WERI-Rb-1 (cell line): ENCODE data around the gene TMEM51.
A peak's percentile ranks its signal among the peaks of the same experiment; 100 is the strongest.

Source experiments
- DNase-seq: peaks from one replicate; pipeline ENCODE4 v3.0.0-alpha.2; 2020
- H3K27ac ChIP-seq: fragments of 250-450 bp; sonication (Bioruptor Pico); 2 replicates; pipeline ENCODE4 v1.5.1; 2020; ENCODE audit warnings: mild to moderate bottlenecking, moderate library complexity
- H3K27me3 ChIP-seq: fragments of 250-450 bp; sonication (Bioruptor Pico); 2 replicates; pipeline ENCODE4 v1.5.1; 2021; ENCODE audit warnings: mild to moderate bottlenecking, low read depth, moderate library complexity; ENCODE audit not compliant: insufficient read depth, severe bottlenecking
- H3K36me3 ChIP-seq: fragments of 250-450 bp; sonication (Bioruptor Pico); 2 replicates; pipeline ENCODE4 v1.5.1; 2020; ENCODE audit warnings: mild to moderate bottlenecking, moderate library complexity
- H3K4me3 ChIP-seq: 2 replicates; pipeline ENCODE4 v1.5.1; 2011; ENCODE audit warnings: low read depth, mild to moderate bottlenecking, control low read depth, low read length
- H3K9me3 ChIP-seq: fragments of 250-450 bp; sonication (Bioruptor Pico); 2 replicates; pipeline ENCODE4 v1.5.1; 2021; ENCODE audit warnings: mild to moderate bottlenecking, moderate library complexity; ENCODE audit not compliant: severe bottlenecking
- TF ChIP-seq, protein P1 (sequence below): IDR thresholded peaks from 2 replicates; pipeline ENCODE4 v1.5.1; 2011; ENCODE audit warnings: low read depth, mild to moderate bottlenecking, control low read depth, inconsistent platforms, low read length

TMEM51 gene

DNA sequence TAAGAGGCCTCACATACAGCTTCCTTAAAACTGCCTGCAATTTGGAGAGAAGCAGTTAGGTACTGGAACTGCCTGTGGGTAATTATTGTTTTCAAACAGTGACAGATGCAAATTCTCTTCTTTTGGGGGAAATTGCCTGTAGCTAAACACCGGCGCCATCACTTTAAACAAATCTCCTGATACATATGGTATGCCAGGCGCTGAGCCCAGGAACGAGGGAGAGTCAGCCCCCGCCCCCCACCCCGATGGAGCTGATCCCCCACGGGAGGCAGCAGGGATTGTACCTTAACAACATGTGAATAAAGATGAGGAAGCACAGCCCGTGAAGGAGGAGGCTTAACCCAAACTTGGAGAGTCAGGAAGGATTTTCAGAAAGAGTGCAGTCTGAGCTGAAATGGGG, 7.1 kb downstream of the TMEM51 start:
- peak overlapping the region; percentile 22 for H3K27ac ChIP-seq
- DNase-seq, result peak; percentile 32
- peaks cover 6% of the 10 kb centered on the region for H3K36me3 ChIP-seq
- H3K27me3 ChIP-seq, result no peaks in the 10 kb centered on the region
- TF ChIP-seq, protein P1, sequence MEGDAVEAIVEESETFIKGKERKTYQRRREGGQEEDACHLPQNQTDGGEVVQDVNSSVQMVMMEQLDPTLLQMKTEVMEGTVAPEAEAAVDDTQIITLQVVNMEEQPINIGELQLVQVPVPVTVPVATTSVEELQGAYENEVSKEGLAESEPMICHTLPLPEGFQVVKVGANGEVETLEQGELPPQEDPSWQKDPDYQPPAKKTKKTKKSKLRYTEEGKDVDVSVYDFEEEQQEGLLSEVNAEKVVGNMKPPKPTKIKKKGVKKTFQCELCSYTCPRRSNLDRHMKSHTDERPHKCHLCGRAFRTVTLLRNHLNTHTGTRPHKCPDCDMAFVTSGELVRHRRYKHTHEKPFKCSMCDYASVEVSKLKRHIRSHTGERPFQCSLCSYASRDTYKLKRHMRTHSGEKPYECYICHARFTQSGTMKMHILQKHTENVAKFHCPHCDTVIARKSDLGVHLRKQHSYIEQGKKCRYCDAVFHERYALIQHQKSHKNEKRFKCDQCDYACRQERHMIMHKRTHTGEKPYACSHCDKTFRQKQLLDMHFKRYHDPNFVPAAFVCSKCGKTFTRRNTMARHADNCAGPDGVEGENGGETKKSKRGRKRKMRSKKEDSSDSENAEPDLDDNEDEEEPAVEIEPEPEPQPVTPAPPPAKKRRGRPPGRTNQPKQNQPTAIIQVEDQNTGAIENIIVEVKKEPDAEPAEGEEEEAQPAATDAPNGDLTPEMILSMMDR, result no peak
- peaks cover 2% of the 10 kb centered on the region for H3K9me3 ChIP-seq
- no peak overlapping the region for H3K4me3 ChIP-seq

DNA sequence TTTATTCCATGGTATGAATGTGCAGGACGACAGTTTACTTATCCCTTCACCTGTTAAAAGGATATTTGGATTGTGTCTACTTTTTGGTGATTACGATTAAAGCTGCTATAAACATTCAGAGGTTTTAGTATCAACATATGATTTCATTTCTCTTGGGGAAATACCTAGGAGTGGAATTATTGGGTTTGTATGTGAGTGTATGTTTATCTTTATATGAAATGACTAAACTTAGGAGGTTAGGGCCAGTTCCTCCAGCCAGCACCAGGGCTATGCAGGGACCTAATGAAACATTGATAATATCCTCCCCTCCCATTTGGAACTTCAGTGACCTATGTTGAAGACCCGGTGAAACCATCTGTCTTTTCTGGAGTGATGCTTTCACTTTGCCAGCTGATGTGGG, 13.8 kb downstream of the TMEM51 start:
- TF ChIP-seq, protein P1, result no peak
- no peak overlapping the region for H3K27ac ChIP-seq

DNA sequence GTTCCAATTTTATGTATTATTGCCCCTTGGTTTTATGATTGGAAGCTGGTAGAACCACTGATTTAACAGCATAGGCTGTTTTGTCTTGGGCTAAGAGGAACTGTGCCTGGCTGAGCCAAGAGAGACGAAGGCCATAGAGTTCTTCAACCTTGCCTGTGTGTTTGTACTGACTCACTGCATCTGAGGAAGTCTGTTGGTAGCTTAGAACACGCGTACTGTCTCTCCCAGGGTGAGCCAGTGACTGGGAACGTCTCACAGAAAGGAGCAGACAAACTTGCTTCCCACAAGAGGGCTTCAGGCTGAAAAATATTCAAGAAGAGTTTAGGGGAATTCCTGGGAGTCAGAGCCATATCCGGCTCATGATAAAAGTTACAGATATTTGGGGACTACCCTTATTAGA, 14.9 kb downstream of the TMEM51 start:
- DNase-seq, result no peak
- peaks cover 2% of the 10 kb centered on the region for H3K9me3 ChIP-seq
- no peak overlapping the region for H3K4me3 ChIP-seq
- TF ChIP-seq, protein P1, result no peak
- H3K27me3 ChIP-seq, result no peaks in the 10 kb centered on the region
- no peak overlapping the region for H3K27ac ChIP-seq
- H3K36me3 ChIP-seq, result 0 out of 2 replicates have a peak, but pooled peaks cover 4% of the 10 kb centered on the region

More for the DNA sequence above, 13.8 kb downstream of the TMEM51 start:
- Histone ChIP-seq H3K9me3 (peaks cover 2% of the 10 kb centered on the region), H3K27me3 (no peaks in the 10 kb centered on the region), H3K36me3 (peaks cover 4% of the 10 kb centered on the region; the same call in 1 of the 2 replicates), H3K4me3 (no peak overlapping the region)
- DNase-seq, result no peak

DNA sequence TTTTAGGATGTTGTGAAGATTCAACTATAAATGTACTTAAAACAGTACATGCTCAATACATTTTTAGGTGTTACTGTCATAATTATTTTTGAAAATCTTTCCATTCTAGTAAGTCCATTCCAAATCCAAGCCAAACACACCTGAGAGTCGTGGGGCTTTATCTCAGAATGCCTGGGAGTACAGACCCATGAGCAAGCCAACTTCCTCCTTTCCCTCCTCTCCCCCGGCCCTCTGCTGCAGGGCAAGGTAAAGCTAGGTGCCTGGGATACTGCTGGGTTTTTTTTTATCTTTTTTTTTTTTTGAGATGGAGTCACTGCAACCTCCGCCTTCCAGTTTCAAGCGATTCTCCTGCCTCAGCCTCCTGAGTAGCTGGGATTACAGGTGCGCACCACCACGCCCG, 16.5 kb downstream of the TMEM51 start:
- TF ChIP-seq, protein P1, result no peak
- Histone ChIP-seq H3K4me3 (no peak overlapping the region), H3K27me3 (no peaks in the 10 kb centered on the region), H3K36me3 (0 out of 2 replicates have a peak, but pooled peaks cover 4% of the 10 kb centered on the region), H3K9me3 (no peaks in the 10 kb centered on the region), H3K27ac (no peak overlapping the region)
- no peak for DNase-seq

DNA sequence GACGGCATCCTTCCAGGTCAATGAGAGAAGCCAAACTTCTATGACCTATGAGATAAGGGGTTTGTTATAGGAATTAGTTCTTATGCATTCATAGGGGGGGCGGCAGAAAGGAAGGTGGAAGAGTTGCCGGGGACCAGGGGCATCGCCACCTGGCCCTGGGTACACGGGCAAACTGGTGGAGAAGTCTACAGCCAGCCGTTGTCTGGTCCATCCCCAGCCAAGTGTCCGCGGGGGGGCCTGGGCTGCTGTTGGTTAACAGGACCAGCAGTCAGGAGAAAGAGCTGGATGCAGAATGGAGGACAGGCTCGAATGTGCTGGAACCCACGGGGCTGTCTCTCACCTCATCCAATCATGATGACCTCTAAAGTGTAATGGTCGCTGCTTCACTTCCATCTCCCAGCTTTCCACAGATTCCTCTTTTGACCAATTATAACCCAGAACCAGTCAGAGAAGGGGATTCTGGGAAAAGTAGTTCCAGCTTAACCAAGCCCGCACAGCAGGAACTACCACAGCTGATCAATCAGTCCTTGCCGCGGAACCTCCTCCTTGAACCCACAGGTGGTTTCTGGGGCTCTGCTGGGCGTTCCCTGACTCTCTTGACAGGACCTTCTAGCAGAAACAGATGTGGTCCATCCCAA, 17.8 kb downstream of the TMEM51 start:
- Histone ChIP-seq H3K4me3 (no peak overlapping the region), H3K27me3 (no peaks in the 10 kb centered on the region), H3K36me3 (no peaks in the 10 kb centered on the region), H3K27ac (no peak overlapping the region), H3K9me3 (no peaks in the 10 kb centered on the region)
- no peak for DNase-seq
- TF ChIP-seq, protein P1, result no peak
